ENCODE results near the gene TGIF1.

TGIF1 gene

GRCh38 chr18:3494245-3494526 lies 44.2 kb downstream of the TGIF1 start:
- no peak for TF ChIP-seq Cebpa-rat (IDR thresholded peaks at IDR 0.05)
- Histone ChIP-seq H3K9me3 (no peaks in the 10 kb centered on the region), H3K36me3 (no peaks in the 10 kb centered on the region), H3K4me2 (0 out of 2 replicates have a peak overlapping the region, but pooled peaks have one; percentile 34), H3K9ac (no peak overlapping the region), H3K27ac (no peak overlapping the region), H3K4me3 (no peak overlapping the region), H3K27me3 (peaks cover 17% of the 10 kb centered on the region), H4K20me1 (no peaks in the 10 kb centered on the region), H3K4me1 (peaks cover 22% of the 10 kb centered on the region)

DNA sequence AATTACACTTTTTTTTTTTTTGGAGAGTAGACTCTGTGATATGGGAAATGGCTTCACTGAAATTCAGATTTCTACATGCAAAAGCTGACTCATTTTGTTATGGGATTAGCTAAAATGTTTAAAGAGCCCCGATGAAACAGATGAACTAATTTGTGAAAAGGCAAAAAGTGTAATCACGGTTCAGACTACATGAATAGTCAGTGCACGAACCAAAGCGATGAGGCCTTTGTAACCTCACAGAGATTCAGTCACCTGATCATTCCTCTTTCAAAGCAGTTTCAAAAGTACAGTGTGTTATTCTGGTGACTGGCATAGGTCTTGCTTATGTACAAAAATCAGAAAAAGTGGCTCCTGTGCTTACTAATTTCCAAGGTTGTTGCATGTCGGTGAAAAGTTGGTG lies 44.6 kb downstream of the TGIF1 start:
- Histone ChIP-seq H3K27ac (no peak overlapping the region), H3K9ac (no peak overlapping the region), H3K4me2 (no peak overlapping the region), H3K27me3 (peaks cover 21% of the 10 kb centered on the region), H3K36me3 (no peaks in the 10 kb centered on the region), H4K20me1 (no peaks in the 10 kb centered on the region), H3K4me1 (peaks cover 23% of the 10 kb centered on the region), H3K9me3 (no peaks in the 10 kb centered on the region), H3K4me3 (no peak overlapping the region)
- TF ChIP-seq Cebpa-rat (IDR thresholded peaks at IDR 0.05) = no peak

- H3K27me3 ChIP-seq = peaks cover 30% of the 10 kb centered on the region
- no peaks in the 10 kb centered on the region for H4K20me1 ChIP-seq
- H3K9me3 ChIP-seq = no peaks in the 10 kb centered on the region
- H3K4me2 ChIP-seq = no peak overlapping the region
- H3K36me3 ChIP-seq = no peaks in the 10 kb centered on the region
- H3K4me1 ChIP-seq = peaks cover 24% of the 10 kb centered on the region
- TF ChIP-seq Cebpa-rat (IDR thresholded peaks at IDR 0.05) = no peak
- H3K27ac ChIP-seq = no peak overlapping the region
- no peak overlapping the region for H3K9ac ChIP-seq
- no peak overlapping the region for H3K4me3 ChIP-seq
Observed at GRCh38 chr18:3495691-3496430, 45.9 kb downstream of the TGIF1 start.

- Histone ChIP-seq H3K9me3 (no peaks in the 10 kb centered on the region), H3K4me2 (peak overlapping the region; percentile 94), H3K27me3 (peaks cover 30% of the 10 kb centered on the region), H4K20me1 (no peaks in the 10 kb centered on the region), H3K9ac (no peak overlapping the region), H3K36me3 (no peaks in the 10 kb centered on the region), H3K4me3 (peak overlapping the region; percentile 62), H3K27ac (no peak overlapping the region), H3K4me1 (peaks cover 14% of the 10 kb centered on the region)
- no peak for TF ChIP-seq Cebpa-rat (IDR thresholded peaks at IDR 0.05)
Observed at GRCh38 chr18:3498698-3499471, 48.9 kb downstream of the TGIF1 start.

- Histone ChIP-seq H3K4me2 (peak overlapping the region; percentile 94), H3K27ac (no peak overlapping the region), H4K20me1 (no peaks in the 10 kb centered on the region), H3K4me1 (peaks cover 14% of the 10 kb centered on the region), H3K9ac (no peak overlapping the region), H3K4me3 (peak overlapping the region; percentile 62), H3K36me3 (no peaks in the 10 kb centered on the region), H3K27me3 (peaks cover 30% of the 10 kb centered on the region), H3K9me3 (no peaks in the 10 kb centered on the region)
- TF ChIP-seq Cebpa-rat (IDR thresholded peaks at IDR 0.05) = no peak
Observed at GRCh38 chr18:3499501-3499900, 49.5 kb downstream of the TGIF1 start.

- no peak for TF ChIP-seq Cebpa-rat (IDR thresholded peaks at IDR 0.05)
- H4K20me1 ChIP-seq = no peaks in the 10 kb centered on the region
- H3K27ac ChIP-seq = no peak overlapping the region
- no peak overlapping the region for H3K9ac ChIP-seq
- H3K36me3 ChIP-seq = no peaks in the 10 kb centered on the region
- H3K27me3 ChIP-seq = peaks cover 30% of the 10 kb centered on the region
- H3K9me3 ChIP-seq = no peaks in the 10 kb centered on the region
- peaks cover 14% of the 10 kb centered on the region for H3K4me1 ChIP-seq
- H3K4me3 ChIP-seq = peak overlapping the region; percentile 62; the same call in 1 of the 2 replicates
- peak overlapping the region; percentile 94 for H3K4me2 ChIP-seq
Observed at GRCh38 chr18:3500016-3500415, 50.0 kb downstream of the TGIF1 start.

DNA sequence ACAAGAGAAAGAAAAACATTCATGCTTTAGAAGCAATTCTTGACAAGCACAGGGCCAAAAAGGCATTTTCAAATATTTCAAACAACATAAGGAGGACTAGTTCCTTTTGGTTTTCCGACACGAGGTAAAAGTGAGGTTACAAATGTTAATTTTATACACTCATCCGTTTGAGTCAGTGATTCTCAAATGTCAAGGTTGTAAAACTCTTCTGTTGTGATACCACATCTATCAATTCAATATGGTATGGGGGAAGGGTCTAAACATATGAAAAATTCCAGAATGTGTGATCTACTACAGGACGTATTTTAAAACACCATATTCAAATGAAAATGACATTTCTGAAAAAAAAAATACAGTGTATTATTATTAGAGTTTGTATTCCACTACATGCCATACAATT lies 52.7 kb downstream of the TGIF1 start:
- Histone ChIP-seq H4K20me1 (no peaks in the 10 kb centered on the region), H3K27me3 (peaks cover 28% of the 10 kb centered on the region), H3K4me3 (no peak overlapping the region), H3K27ac (no peak overlapping the region), H3K4me1 (peaks cover 14% of the 10 kb centered on the region), H3K36me3 (no peaks in the 10 kb centered on the region), H3K9ac (no peak overlapping the region), H3K9me3 (no peaks in the 10 kb centered on the region), H3K4me2 (no peak overlapping the region)
- no peak for TF ChIP-seq Cebpa-rat (IDR thresholded peaks at IDR 0.05)

GRCh38 chr18:3504637-3505036 lies 54.7 kb downstream of the TGIF1 start:
- peaks cover 8% of the 10 kb centered on the region for H3K27me3 ChIP-seq
- no peaks in the 10 kb centered on the region for H3K9me3 ChIP-seq
- no peaks in the 10 kb centered on the region for H3K36me3 ChIP-seq
- peaks cover 23% of the 10 kb centered on the region for H3K4me1 ChIP-seq
- no peak overlapping the region for H3K9ac ChIP-seq
- no peak for TF ChIP-seq Cebpa-rat (IDR thresholded peaks at IDR 0.05)
- no peak overlapping the region for H3K4me3 ChIP-seq
- no peak overlapping the region for H3K27ac ChIP-seq
- H4K20me1 ChIP-seq = no peaks in the 10 kb centered on the region
- no peak overlapping the region for H3K4me2 ChIP-seq

DNA sequence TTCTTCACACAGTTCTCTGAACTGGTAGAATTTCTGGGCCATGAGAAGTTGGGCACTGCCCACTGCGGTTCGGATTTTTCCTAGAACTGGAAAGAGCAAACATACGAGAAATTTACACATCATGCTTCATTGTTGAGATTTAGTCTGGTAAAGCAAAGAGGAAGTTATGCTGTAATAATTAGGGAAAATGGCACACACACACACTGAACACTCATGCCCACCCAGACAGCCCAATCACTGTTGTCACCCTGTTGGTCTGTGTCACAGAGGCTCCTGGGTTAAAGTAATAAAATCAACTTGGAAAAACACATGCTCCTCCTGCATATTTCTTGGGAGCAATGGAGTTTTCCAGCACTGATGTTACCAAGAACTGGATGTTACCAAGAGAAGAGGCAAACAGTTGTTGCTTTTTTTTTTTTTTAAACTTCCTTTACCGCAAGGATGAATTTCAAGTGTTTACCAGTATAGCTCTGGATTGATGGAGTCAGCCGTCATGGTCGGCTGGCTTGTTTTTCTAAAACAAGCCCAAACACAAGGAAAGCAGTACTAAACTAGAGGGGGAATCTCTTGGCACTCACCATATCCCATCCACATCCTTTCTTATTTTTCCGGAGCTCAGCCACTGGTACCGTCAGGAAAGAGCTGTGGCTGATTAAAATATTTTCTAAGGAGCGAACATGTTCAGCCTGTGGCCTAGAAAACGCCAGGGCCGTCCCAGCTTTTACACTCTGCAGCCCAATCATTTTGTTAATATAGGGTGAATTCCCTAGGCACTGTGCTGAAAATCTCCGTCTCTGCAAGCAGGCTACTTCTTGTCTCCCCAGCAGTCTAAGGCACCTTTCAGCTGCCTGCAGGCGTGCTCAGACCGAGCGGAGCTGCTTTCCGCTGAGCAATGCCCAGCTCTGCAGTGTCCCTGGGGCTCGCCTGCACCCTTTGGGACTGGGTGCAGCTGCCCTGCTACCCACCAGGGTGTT lies 58.9 kb downstream of the TGIF1 start:
- Histone ChIP-seq H3K4me2 (peak overlapping the region; percentile 85), H3K4me1 (peaks cover 39% of the 10 kb centered on the region), H3K4me3 (peak overlapping the region; percentile 47), H4K20me1 (no peaks in the 10 kb centered on the region), H3K27me3 (no peaks in the 10 kb centered on the region), H3K36me3 (no peaks in the 10 kb centered on the region), H3K9ac (peak overlapping the region; percentile 51), H3K9me3 (no peaks in the 10 kb centered on the region), H3K27ac (peak overlapping the region; percentile 27; the same call in 1 of the 2 replicates)
- no peak for TF ChIP-seq Cebpa-rat (IDR thresholded peaks at IDR 0.05)
